GM19395 (cell line): Measurements from ENCODE around the gene AOC3.

Source experiments
- ATAC-seq: cut with Tn5 transposase; IDR thresholded peaks from one replicate; pipeline ENCODE4 v1.9.1; 2021; ENCODE audit warnings: mild to moderate bottlenecking, moderate library complexity; ENCODE audit not compliant: unreplicated experiment

AOC3 gene

GRCh38 chr17:42850954-42851353 lies at the start of gene AOC3:
Gene AOC3 (plus strand): TSS chr17:42851199. CDS start chr17:42851344, 145 bp downstream.
- no peak for ATAC-seq

- ATAC-seq = no peak
Measured at GRCh38 chr17:42803074-42803883, 47.7 kb upstream of the AOC3 start.

GRCh38 chr17:42804918-42805367 lies 46.1 kb upstream of the AOC3 start:
- ATAC-seq = no peak

- no peak for ATAC-seq
Measured at GRCh38 chr17:42806249-42806648, 44.8 kb upstream of the AOC3 start.

- no peak for ATAC-seq
Measured at GRCh38 chr17:42809250-42809649, 41.7 kb upstream of the AOC3 start.

GRCh38 chr17:42814633-42815399 lies 36.2 kb upstream of the AOC3 start:
- ATAC-seq = no peak

GRCh38 chr17:42817866-42818265 lies 33.1 kb upstream of the AOC3 start:
- ATAC-seq = no peak

- ATAC-seq = no peak
Measured at GRCh38 chr17:42818379-42818778, 32.6 kb upstream of the AOC3 start.

GRCh38 chr17:42819939-42820535 lies 31.0 kb upstream of the AOC3 start:
- no peak for ATAC-seq

GRCh38 chr17:42821176-42821575 lies 29.8 kb upstream of the AOC3 start:
- ATAC-seq = no peak

- no peak for ATAC-seq
Measured at GRCh38 chr17:42827472-42827871, 23.5 kb upstream of the AOC3 start.

- ATAC-seq = no peak
Measured at GRCh38 chr17:42830971-42831370, 20.0 kb upstream of the AOC3 start.

- ATAC-seq = peak; percentile 16
Measured at GRCh38 chr17:42832213-42832933, 18.6 kb upstream of the AOC3 start.

GRCh38 chr17:42832934-42833766 lies 17.8 kb upstream of the AOC3 start, which contains the start of gene PSME3:
Gene PSME3 (plus strand): TSS chr17:42833397. CDS start chr17:42833632, 235 bp downstream.
- peak; percentile 87 for ATAC-seq

GRCh38 chr17:42833767-42834422 lies 17.1 kb upstream of the AOC3 start:
- ATAC-seq = peak; percentile 11

- no peak for ATAC-seq
Measured at GRCh38 chr17:42835732-42836131, 15.3 kb upstream of the AOC3 start.

- no peak for ATAC-seq
Measured at GRCh38 chr17:42841975-42842685, 8.9 kb upstream of the AOC3 start.

GRCh38 chr17:42843358-42843934 lies 7.6 kb upstream of the AOC3 start:
- no peak for ATAC-seq
